HG02938 (cell line): ENCODE data around the gene APBA2.

Experiments used
- ATAC-seq: cut with Tn5 transposase; IDR thresholded peaks from one replicate; pipeline ENCODE4 v1.9.1; 2021; ENCODE audit warnings: mild to moderate bottlenecking, moderate library complexity; ENCODE audit not compliant: unreplicated experiment

APBA2 gene

DNA sequence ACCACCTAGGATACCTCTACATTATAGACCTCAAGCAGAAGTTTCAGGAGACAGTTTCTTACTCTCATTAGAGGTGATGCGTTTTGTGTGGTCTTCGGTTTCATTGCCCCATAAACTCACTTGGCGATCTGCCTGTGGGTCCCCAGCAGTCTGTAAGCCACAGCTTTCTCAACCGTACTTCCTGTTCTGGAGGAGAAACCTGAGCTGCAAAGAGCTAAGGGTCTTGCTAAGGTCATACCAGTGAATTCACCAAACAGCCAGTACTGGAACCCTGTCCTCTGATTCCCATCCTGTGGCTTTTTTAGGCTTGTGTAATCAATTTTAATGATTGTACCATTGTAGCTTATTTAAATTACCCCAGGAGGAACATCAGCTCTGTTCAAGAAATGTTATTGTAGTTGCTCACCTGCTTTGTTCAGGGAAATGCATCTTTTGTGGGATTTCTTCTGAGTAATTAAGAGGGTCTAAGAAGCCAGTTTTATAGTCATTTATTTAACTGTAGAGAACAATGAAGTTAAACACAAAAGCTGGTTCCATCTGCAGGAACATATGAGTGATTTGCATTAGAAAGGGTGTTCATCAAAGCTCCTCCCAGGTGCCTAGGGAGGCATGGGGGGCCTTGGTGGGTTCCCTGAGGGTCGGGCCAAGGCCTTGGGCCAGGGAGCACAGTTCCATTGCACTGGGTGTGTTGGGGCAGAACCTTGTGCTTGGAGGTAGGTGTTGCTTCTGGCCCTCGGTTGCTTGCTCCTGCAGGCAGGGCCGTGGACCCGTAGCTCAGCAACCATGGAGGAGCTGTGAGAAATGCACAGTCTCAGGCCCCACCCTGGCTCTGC is 69.6 kb downstream of the APBA2 start:
- no peak for ATAC-seq

DNA sequence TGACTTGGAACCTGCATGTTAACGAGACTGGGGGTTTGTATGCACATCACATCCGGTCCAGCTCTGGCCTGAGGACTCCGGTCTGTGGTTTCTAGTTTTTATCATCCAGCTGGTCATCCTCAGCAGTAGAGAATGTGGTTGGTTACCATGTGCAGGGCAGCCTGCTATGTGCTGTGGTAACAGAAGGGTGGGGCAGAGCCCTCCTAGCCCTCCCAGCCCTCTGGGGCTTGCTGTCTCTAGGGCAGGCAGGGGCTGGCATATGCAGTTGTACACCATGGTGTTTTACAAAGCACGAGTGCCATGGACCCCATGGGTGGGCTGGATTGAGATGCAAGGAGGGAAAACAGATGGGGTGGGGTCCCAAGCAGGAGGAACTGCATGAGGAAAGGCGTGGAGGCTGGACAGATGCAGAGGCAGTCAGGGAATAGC is 70.2 kb downstream of the APBA2 start:
- no peak for ATAC-seq

DNA sequence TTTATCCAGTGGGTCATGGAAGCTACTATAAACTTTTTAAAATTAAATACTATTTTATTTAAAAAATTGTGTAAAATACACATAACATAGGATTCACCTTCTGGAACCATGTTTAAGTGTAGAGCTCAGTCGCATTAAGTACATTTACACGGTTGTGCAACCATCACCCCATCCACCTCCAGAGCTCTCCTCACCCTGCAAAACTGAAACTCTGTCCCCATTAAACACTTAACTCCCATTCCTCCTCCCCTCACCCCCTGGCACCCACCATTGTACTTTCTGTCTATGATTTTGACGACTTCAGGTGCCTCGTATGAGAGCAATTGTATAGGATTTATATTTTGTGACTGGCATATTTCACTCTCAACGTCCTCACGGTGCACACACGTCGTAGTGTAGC is 70.7 kb downstream of the APBA2 start:
- ATAC-seq: no peak

DNA sequence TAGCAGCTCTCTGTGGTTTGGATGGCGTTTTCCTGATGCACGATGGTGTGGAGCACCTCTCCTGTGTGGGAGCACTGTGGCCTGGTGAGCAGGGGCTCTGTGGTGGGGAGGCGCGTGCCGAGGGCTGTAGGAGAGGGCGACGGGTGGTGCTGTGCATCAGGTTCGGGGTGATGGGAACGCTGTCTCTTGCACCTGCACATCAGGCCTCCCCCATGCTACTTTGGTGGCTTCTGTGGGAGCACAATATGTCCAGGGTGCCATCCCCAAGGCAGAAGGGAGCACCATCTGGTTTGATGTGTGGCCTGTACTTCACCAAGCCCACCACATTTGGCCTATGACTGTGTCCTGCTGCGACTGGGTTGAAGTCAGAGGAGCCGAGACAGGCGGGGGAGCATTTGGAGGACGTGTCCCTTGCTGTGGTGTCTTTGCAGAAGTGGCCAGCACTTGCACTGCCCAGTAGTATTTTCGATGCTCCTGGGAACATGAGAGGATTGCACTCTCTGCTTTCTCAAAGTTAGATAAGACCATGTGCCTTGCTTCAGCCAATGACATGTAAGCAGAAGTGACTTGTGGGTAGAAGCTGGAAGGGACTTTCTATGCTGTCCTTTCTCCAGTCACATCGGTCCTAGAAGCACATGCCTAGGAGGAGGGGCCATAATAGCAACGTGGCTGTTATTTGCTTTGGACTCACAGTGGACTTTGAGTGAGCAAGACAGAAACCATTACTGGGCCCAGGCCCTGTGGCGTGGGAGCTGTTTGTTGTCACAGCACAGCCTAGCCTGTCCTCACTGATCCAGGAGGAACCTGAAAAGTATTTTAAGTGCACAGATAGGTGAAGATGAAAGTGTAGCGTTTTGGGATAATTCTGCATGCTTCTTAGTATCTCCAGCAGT is 72.1 kb downstream of the APBA2 start:
- ATAC-seq: no peak

DNA sequence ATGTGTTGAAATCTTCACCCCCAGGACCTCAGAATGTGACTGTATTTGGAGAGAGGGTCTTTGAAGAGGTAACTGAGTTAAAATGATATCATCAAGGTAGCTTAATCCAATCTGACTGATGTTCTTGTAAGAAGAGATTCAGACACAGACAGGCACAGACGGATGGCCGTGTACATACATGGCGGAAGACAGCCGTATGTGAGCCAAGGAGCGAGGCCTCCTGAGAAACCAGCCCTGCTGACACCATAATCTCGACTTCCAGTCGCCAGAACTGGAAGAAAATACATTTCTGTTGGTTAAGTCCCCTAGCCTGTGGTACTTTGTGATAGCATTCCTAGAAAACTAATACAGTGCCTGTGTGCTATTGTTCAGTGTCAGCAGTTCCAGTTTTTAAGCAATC is 73.6 kb downstream of the APBA2 start:
- ATAC-seq: no peak

DNA sequence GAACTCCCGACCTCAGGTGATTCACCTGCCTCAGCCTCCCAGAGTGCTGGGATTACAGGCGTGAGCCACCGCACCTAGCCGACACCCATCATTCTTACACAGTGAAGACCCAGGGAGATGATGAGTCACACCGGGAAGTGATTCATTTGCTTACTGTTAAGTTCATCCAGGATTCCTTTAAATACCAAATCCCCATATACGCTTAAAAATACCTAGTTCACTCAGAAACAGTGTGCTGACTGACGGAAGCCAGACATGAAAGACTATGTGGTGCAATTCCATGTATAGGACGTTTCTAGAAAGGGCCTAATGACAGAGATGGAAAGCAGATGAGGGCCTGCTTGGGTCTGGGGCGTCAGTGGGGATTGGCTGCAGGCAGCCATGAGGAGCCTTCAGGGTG is 75.2 kb downstream of the APBA2 start:
- ATAC-seq: no peak

DNA sequence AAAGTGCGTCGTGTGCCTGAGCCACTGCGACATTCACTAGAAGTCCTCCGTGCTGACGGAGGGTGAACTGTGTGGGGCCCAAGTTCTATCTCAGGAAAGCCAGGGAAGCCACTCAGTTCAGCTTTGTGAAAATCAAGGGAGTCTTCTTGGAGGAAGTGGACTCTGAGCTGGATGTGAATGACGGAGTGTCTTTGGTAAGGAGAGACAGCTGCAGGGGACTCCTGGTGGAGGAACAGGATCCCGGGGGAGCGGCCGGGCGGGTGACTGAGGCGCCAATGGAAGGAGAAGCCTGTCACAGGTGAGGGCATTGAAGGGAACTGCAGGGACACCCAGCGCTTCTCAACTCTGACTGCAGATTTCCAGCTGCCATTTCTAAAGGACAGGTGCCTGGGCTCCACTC is 75.6 kb downstream of the APBA2 start:
- no peak for ATAC-seq

DNA sequence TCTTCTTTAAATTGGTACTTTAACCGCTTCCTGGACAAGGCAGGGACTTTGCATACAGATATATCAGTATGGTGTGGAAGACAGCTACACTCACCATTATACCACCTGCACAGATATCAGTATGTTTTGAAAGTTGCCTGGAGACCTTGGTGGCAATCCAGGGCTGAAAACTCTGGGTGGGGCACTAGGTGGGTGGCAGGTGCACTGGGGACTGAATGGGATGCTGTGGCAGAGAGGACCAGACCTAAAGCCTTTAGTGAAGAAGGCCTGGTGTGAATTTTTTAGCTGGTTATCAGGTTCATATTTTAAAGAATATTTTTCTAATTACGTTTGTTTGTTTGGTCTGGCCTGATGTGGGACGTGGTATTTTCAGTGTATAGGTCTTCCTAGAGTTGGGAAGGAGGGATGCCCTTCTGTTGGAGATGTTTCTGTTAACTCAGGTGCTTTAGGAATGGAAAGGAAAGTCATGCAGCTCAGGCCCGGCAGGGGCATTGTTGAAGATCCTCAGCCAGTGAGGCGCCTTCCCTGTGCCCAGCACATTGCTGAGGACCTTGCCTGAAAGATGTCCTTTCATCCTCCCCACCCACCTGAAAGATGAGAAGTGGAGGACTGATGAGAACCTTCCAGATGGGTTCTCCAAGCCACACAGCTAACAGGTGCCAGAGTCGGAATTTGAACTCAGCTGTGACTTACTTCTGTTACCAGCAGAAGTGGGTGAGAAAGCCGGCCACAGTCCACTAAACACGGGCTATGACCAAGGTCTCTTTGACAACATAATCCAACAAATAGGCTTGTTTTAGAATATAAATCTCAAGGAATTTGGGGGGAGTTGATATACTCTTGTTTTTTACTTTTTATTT is 77.3 kb downstream of the APBA2 start:
- no peak for ATAC-seq

DNA sequence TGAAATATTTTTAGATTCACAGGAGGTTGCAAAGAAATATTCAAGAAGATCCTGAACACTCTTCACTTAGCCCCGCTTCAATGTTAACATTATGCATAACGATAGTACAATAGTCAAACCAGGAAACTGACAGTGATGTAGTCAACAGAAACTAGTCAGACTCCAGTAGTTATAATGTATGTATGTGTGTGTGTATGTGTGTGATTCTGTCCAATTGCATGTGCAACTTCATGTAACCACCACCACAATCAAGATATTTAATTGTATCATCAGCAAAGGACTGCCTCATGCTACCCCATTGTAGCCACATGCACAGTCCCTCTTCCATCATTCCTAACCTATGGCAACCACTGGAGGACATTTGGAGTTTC is 77.9 kb downstream of the APBA2 start:
- no peak for ATAC-seq

DNA sequence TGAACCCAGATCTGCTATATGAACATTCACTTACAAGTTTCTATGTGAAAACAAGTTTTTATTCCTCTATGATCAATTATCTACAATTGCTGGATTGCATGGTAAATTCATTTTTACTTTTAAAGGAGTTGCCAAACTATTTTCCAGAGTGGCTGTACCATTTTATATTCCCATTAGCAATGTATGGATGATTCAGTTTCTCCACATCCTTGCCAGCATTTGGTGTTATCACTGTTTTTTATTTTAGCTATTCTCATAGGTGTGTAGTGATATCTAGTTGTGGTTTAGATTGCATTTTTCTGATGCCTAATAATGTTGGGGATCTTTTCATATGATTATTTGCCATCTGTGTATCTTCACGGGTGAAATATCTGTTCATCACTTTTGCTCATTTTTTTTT is 78.3 kb downstream of the APBA2 start:
- ATAC-seq: no peak

DNA sequence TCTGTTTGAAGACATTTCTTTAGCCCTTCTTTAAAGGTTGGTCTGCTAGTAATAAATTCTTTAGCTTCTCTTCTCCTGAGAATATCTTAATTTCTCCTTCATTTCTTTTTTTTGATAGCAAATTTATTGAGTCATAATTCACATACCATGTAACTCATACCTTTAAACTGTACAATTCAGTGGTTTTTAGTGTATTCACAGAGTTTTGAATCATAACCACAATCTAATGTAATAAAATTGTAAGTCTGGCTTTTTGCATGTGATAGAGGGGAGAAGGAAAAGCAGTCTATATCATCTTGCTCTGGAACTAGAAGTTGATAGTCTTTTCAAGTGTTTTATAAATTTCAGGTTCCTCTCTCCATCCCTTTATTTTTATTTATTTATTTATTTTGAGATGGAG is 81.3 kb downstream of the APBA2 start:
- no peak for ATAC-seq

DNA sequence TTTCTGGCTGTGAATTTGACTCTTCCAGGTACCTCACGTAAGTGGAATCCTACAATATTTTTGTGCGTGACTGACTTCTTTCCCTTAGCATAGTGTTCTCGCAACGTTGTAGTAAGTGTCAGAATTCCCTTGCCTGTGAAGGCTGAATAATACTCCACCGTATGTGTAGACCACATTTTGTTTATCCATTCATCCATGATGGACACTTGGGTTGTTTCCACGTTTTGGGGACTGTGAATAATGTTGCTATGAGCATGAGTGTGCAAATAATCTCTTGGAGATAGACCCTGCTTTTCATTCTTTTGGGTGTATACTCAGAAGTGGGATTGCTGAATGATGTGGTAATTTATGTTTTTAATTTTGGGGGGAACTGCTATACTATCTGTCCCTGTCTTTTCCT is 82.2 kb downstream of the APBA2 start:
- ATAC-seq: no peak

DNA sequence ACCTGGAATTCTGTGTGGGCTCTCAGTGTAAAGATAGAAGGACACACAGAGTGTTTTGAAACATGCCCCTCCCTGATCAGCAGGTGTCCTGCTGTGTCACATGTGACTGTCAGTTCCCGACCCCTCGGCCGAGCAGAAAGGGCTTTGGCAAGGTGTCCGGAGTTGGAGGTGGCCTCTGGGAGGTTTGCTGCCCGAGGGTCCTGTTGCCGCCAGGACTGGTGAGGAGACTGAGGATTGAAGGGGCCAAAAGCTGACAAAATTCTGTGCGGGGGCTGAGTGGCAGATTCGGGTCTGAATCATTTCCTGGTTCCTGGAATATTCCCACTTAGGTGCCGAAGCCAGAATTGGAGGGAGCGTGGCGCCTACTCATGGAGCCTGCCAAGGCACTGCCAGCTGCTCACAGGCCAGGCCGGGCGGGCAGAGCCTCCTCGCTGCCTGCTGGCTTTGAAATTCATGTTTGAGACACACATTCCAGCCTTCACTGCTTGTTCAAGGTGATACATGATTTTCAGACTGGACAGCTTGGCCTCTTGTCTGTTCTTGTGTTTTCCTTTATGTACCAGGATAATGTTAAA is 83.8 kb downstream of the APBA2 start:
- ATAC-seq: no peak

DNA sequence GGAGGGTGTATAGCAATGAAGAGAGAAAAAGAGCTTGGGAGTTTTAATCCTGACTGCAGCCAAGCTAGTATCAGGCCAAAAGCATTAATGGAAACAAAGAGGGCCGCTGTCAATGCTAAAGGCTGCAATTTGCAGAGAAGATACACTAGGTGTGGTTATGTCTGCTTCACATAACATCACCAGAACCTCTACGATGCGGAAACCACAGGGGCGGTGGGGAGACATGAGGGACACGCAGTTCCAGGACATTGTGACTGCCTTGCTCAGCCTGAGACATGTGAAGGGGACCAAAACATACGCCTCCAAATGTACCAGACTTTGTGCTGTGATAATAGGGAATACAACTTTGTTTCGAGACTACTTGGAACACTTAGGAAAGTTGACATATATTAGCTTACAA is 88.4 kb downstream of the APBA2 start:
- ATAC-seq: no peak

DNA sequence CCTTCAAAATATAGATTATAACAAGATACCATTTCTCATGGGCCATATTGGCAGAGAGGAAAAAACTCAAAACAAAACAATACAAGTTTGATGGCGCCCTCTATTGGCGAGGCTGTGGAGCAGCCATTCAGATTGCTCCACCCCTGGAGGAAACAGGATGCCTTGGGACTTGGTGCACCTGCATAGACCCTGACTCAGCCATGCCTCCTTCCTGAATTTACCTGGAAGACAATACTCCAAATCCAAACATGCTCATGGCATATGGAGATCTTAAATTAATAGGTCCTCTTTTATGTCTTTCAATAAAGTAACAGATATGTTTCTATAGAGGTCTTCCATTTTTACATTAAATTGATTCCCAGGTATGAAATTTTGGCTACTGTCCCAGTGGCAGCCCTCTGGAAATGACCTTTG is 90.0 kb downstream of the APBA2 start:
- ATAC-seq: no peak

DNA sequence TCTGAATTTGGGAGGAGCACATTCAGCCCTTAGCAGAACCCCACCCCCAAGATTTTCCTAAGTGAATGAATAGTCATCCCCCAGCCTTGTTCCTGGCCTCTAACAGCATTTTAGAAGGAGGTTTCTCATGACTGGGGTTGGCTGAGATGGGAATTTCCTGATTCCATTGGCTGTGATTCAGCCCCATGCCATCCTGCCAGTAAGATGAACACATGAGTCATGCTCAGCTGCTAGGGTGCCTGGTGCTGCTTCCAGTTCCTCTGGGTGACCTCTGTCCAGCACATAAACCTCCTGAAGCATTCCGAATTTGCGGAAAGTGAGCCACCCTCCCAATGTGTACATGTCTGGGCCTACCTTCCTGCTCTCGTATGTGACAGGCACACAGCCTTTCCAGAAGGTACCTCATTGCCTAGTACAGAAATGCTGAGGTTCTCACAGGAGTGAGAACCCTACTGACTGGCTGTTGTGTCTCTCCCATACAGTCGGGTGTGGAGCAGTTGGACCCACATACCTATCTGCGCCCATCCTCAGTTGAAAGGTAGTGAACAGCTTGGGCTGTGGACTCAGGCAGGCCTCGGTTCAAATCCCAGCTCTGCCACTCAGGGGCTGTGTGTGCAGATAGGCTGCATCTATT is 91.7 kb downstream of the APBA2 start:
- no peak for ATAC-seq

DNA sequence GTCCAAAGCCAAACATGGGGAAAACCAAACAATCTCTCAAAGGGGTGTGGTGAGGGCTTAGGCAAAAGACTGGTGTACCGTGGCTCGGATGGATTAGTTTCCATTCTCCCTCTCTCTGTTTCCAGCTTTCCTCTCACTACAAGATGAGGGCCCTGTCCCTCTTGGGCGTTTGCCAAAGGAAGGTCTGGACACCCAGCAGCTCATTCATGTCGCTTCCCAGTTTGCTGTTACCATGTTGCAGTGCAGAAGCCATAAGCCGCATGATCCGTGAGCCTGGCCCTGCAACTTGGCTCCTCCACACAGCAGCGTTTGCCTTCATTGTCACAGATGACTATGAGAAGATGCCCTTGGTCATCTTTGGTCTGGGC is 92.2 kb downstream of the APBA2 start:
- ATAC-seq: no peak

DNA sequence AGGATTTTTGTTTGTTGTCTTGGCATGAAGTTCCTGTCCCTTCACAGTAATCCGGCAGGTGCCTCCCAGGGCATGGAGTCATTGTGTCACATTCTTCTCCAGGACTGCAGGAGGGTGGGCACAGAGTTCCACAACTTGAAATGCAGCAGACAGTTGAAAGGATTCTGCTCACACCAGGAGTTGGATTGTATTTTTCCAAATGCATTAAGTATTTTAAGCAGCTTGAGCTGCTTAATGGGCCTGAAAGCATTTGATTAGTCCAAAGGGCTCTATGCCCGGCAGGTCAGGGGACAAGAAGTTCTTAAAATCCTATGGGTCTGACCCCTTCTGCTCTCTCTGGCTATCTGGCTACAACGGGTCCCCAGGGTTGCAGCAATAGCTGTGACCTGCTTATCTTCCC is 92.9 kb downstream of the APBA2 start:
- no peak for ATAC-seq

DNA sequence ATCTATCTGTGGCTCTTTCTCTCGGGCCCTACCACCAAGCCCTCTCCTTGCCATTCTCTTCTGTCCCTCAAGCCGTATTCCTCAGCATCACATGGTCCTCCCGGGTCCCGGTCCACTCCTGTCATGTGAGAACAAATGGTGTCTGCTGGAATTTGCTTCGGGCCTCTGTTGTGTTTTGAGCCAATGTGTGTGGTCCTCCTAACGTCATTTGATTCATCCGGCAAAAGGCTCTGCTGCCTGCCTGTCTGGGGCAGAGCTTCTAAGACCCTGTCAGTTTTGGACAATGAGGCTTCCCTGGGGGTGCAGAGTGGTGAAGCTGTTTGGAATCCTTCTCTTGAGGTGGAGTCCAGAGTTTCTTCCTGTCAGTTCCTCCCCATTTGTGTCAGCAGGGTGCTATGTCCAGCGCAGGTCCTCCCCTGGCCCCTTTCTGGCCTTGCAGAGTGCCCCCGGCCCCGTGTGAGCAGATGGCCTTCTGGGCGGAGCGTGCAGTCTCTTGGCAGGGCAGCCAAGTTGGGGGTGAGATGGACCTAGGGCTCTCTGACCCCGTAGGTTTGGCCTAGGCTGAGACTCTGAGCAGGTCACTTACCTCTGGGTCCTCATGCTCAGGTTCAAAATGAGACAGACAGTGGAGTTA is 93.6 kb downstream of the APBA2 start:
- ATAC-seq: no peak
